Kidney (tissue), 22 donors: Measurements from ENCODE around the gene NAP1L4. TPM values are rescaled to one million over a fixed set of nuclear protein-coding genes. Genes with fewer than 3 reads are reported as not detected.
A peak's percentile ranks its signal among the peaks of the same experiment; 100 is the strongest.

ENCODE experiments used
- DNase-seq, 5 donors: peaks; one replicate each; pipeline ENCODE4 v3.0.0-alpha.2; 2013 to 2020
- FAIRE-seq: peaks from 2 replicates; lab custom pipeline; 2012; peaks lifted over from hg19 to GRCh38; lab: Jason Lieb, UNC
- H3K27ac ChIP-seq, 2 donors: one replicate each; pipeline ENCODE4 v1.7.0; 2013; ENCODE audit warnings: low read depth in 2 of 2, low read length in 2 of 2, inconsistent platforms in 1 of 2
- H3K27me3 ChIP-seq: one replicate; pipeline ENCODE4 v1.7.1; 2013; ENCODE audit warnings: low read length, inconsistent platforms; ENCODE audit not compliant: control insufficient read depth, insufficient read depth
- H3K36me3 ChIP-seq, 3 donors: one replicate each; pipeline versions ENCODE4 v1.7.0 to v1.7.1; 2013; ENCODE audit warnings: low read length in 3 of 3, control low read depth in 1 of 3, inconsistent platforms in 1 of 3; ENCODE audit not compliant: insufficient read depth in 3 of 3, control insufficient read depth in 2 of 3
- H3K4me1 ChIP-seq, 3 donors: one replicate each; pipeline versions ENCODE4 v1.7.0 to v1.7.1; 2013; ENCODE audit warnings: low read length in 3 of 3, inconsistent platforms in 1 of 3, low read depth in 1 of 3; ENCODE audit not compliant: control insufficient read depth in 2 of 3, insufficient read depth in 2 of 3
- H3K4me3 ChIP-seq, 3 donors: one replicate each; pipeline versions ENCODE4 v1.7.0 to v1.8.1; 2013; ENCODE audit warnings: low read length in 3 of 3, control low read depth in 1 of 3, inconsistent platforms in 1 of 3
- H3K9ac ChIP-seq, 3 donors: one replicate each; pipeline versions ENCODE4 v1.7.0 to v1.7.1; 2013; ENCODE audit warnings: low read length in 3 of 3, control low read depth in 1 of 3, inconsistent platforms in 1 of 3
- H3K9me3 ChIP-seq, 3 donors: one replicate each; pipeline versions ENCODE4 v1.7.0 to v1.7.1; 2013; ENCODE audit warnings: low read length in 3 of 3, control low read depth in 1 of 3, inconsistent platforms in 1 of 3; ENCODE audit not compliant: control insufficient read depth in 2 of 3, insufficient read depth in 1 of 3
- CTCF ChIP-seq: IDR thresholded peaks from 3 replicates; pipeline ENCODE4 v1.5.1; 2012; ENCODE audit warnings: mild to moderate bottlenecking, moderate library complexity, borderline replicate concordance; ENCODE audit not compliant: insufficient read depth; ENCODE audit errors: extremely low read depth
- intact Hi-C: fragments of 100-400 bp; cut with DNase I; formaldehyde crosslinking; loops from one replicate; pipeline ENCODE4 v1.11.1; 2022
- long read RNA-seq, 10 donors: library from polyadenylated mRNA in 1 of 10; unstranded in 1 of 10; transcript quantifications; one replicate each; pipeline ENCODE4 v2.0.0 and lab custom pipeline, GENCODE V29; 2021 to 2026
- polyA plus RNA-seq: library from polyadenylated mRNA; stranded (reverse); fragments of 350-450 nt; fragmentation: Illumina TruSeq; extraction: RNeasy Lipid Tissue Mini Kit (QIAGEN cat#74804); gene quantifications from one replicate; pipeline ENCODE4 v1.2.3, GENCODE V29; 2014; ENCODE audit warnings: low read depth, low replicate concordance; ENCODE audit not compliant: insufficient read depth
- total RNA-seq: library from RNA; stranded (reverse); fragmentation: NEBNext Ultra II Directional; extraction: Animal tissue kit (Norgen Biotek cat#: 25700); gene quantifications from one replicate; pipeline ENCODE4 v1.2.1, GENCODE V29; 2021
- donor health status: control.
- donor health status: control.
- donor health status: control.
- donor health status: control.
- donor health status: control.
- donor health status: DM: yes; HTN: yes; CAD: no.
- donor health status: Normal renal cell carcinoma (clear cell type).

NAP1L4 gene
- total RNA-seq: 133 TPM
- polyA plus RNA-seq: 120 TPM
- long read RNA-seq, donor 1, transcript NAP1L4-222 (15 exons, 2,479 nt): major isoform, 5 of 12 reads
- long read RNA-seq, donor 1, partial matches to known transcripts: 5 of 12 reads
- long read RNA-seq, donor 1, other reads (novel, unspliced or antisense): 0 of 12 reads
- long read RNA-seq, donor 2, transcript NAP1L4-222 (15 exons, 2,479 nt): major isoform, 6 of 25 reads
- long read RNA-seq, donor 2, partial matches to known transcripts: 14 of 25 reads
- long read RNA-seq, donor 2, other reads (novel, unspliced or antisense): 0 of 25 reads
- long read RNA-seq, donor 3, transcript NAP1L4-222 (15 exons, 2,479 nt): major isoform, 9 of 21 reads
- long read RNA-seq, donor 3, partial matches to known transcripts: 6 of 21 reads
- long read RNA-seq, donor 3, other reads (novel, unspliced or antisense): 0 of 21 reads
- long read RNA-seq, donor 4, transcript NAP1L4-222 (15 exons, 2,479 nt): major isoform, 6 of 12 reads
- long read RNA-seq, donor 4, partial matches to known transcripts: 5 of 12 reads
- long read RNA-seq, donor 4, other reads (novel, unspliced or antisense): 0 of 12 reads
- long read RNA-seq, donor 5: 0 reads
- long read RNA-seq, donor 6, partial matches to known transcripts: 0 of 3 reads
- long read RNA-seq, donor 6, other reads (novel, unspliced or antisense): 0 of 3 reads
- long read RNA-seq, donor 7, transcript NAP1L4-201 (16 exons, 2,511 nt): minor isoform, 14 of 169 reads
- long read RNA-seq, donor 7, transcript NAP1L4-222 (15 exons, 2,479 nt): major isoform, 65 of 169 reads
- long read RNA-seq, donor 7, partial matches to known transcripts: 7 of 169 reads
- long read RNA-seq, donor 7, other reads (novel, unspliced or antisense): 82 of 169 reads
- long read RNA-seq, donor 8, partial matches to known transcripts: 12 of 20 reads
- long read RNA-seq, donor 8, other reads (novel, unspliced or antisense): 0 of 20 reads
- long read RNA-seq, donor 9, partial matches to known transcripts: 5 of 9 reads
- long read RNA-seq, donor 9, other reads (novel, unspliced or antisense): 0 of 9 reads
- long read RNA-seq, donor 10, transcript NAP1L4-201 (16 exons, 2,511 nt): minor isoform, 6 of 28 reads
- long read RNA-seq, donor 10, transcript NAP1L4-222 (15 exons, 2,479 nt): major isoform, 9 of 28 reads
- long read RNA-seq, donor 10, partial matches to known transcripts: 10 of 28 reads
- long read RNA-seq, donor 10, other reads (novel, unspliced or antisense): 0 of 28 reads

- TF ChIP-seq CTCF: no peak
- peak; percentile 97 to 99 (median 98) for DNase-seq
- no peaks in the 10 kb centered on the region for H3K27me3 ChIP-seq
- H3K9me3 ChIP-seq: no peaks in the 10 kb centered on the region
- H3K36me3 ChIP-seq: no peaks in the 10 kb centered on the region
- peak within 1 kb of the TSS; percentile 60 to 94 (median 86) for H3K9ac ChIP-seq
- peaks cover 0 to 17% (median 11%) of the 10 kb centered on the region in 3 donors for H3K4me1 ChIP-seq
- intact Hi-C loops: no loop called here
- H3K4me3 ChIP-seq: peak within 1 kb of the TSS; percentile 78 to 89 (median 87)
- no peak for FAIRE-seq
- peak within 1 kb of the TSS; percentile 89 to 94 for H3K27ac ChIP-seq
Observed at GRCh38 chr11:2992234-2992996, at the start of gene NAP1L4. Gene NAP1L4 (minus strand): TSS chr11:2992329. CDS start chr11:2979220, 13,109 bp downstream.

GRCh38 chr11:3040881-3041280, 48.8 kb upstream of the NAP1L4 start:
- peaks cover 0 to 23% (median 23%) of the 10 kb centered on the region in 3 donors for H3K4me1 ChIP-seq
- no peak for TF ChIP-seq CTCF
- H3K4me3 ChIP-seq: no peak overlapping the region
- no peaks in the 10 kb centered on the region for H3K27me3 ChIP-seq
- FAIRE-seq: no peak
- intact Hi-C loops: no loop called here
- H3K9me3 ChIP-seq: no peaks in the 10 kb centered on the region
- no peak overlapping the region for H3K9ac ChIP-seq
- no peak overlapping the region for H3K27ac ChIP-seq
- no peak for DNase-seq
- H3K36me3 ChIP-seq: peaks cover 4 to 34% (median 23%) of the 10 kb centered on the region in 3 donors

- Histone ChIP-seq H3K27me3 (no peaks in the 10 kb centered on the region), H3K36me3 (peaks cover 4 to 42% (median 24%) of the 10 kb centered on the region in 3 donors), H3K9ac (no peak overlapping the region), H3K27ac (no peak overlapping the region), H3K4me3 (no peak overlapping the region), H3K4me1 (peaks cover 0 to 12% (median 11%) of the 10 kb centered on the region in 3 donors), H3K9me3 (no peaks in the 10 kb centered on the region)
- FAIRE-seq (no peak), DNase-seq (no peak)
- no peak for TF ChIP-seq CTCF
- intact Hi-C loops: loop anchor here (10.0 kb wide), 1 partner anchor 177 kb away; the partner anchor contains the start of gene MRGPRG
Observed at GRCh38 chr11:3037945-3038271, 45.8 kb upstream of the NAP1L4 start.
